Esophagus muscularis mucosa (tissue), 4 donors: Measurements from ENCODE around the gene TOX2.

ENCODE experiments used
- EP300 ChIP-seq: sonication (generic); formaldehyde crosslinking; IDR thresholded peaks from one replicate; pipeline ENCODE4 v1.6.1; 2017; ENCODE audit warnings: antibody characterized with exemption
- POLR2A ChIP-seq: fragments of 450-650 bp; IDR thresholded peaks from one replicate; pipeline ENCODE4 v1.6.1; 2017; ENCODE audit warnings: antibody characterized with exemption, moderate library complexity, mild to moderate bottlenecking, low read depth
- POLR2AphosphoS5 ChIP-seq, 2 donors: sonication (generic); formaldehyde crosslinking; IDR thresholded peaks; one replicate each; pipeline ENCODE4 v1.6.1; 2017; ENCODE audit warnings: antibody characterized with exemption in 2 of 2
- TF ChIP-seq, protein P1 (sequence below), 3 experiments: fragments of 200-600 bp in 2 of 3; fragments of 450-650 bp in 1 of 3; sonication (generic) in 2 of 3; IDR thresholded peaks; one replicate each; pipeline ENCODE4 v1.5.1; 2017 to 2019; ENCODE audit warnings: antibody characterized with exemption in 3 of 3, mild to moderate bottlenecking in 2 of 3, moderate library complexity in 1 of 3

DNA sequence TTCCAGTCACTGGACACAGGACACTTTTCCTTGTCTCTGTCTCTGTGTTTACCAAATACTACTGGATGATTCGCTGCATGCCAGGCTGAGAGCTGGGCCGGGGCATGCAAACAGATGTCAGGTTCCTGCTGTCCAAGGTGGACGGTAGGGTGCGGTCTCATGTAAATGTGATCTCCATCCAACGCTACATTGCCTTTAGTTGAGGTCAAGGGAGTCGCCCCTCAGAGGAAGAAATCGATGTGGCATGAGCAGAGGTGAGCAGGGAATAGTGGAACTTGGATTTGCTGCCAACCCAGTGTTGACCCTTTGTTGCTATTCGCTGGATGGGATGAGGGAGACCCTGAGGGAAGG is 9.8 kb upstream of the TOX2 start:
- TF ChIP-seq, protein P1, sequence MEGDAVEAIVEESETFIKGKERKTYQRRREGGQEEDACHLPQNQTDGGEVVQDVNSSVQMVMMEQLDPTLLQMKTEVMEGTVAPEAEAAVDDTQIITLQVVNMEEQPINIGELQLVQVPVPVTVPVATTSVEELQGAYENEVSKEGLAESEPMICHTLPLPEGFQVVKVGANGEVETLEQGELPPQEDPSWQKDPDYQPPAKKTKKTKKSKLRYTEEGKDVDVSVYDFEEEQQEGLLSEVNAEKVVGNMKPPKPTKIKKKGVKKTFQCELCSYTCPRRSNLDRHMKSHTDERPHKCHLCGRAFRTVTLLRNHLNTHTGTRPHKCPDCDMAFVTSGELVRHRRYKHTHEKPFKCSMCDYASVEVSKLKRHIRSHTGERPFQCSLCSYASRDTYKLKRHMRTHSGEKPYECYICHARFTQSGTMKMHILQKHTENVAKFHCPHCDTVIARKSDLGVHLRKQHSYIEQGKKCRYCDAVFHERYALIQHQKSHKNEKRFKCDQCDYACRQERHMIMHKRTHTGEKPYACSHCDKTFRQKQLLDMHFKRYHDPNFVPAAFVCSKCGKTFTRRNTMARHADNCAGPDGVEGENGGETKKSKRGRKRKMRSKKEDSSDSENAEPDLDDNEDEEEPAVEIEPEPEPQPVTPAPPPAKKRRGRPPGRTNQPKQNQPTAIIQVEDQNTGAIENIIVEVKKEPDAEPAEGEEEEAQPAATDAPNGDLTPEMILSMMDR (IDR thresholded peaks at IDR 0.05): no peak
- no peak for TF ChIP-seq POLR2A
- no peak for TF ChIP-seq POLR2AphosphoS5 (IDR thresholded peaks at IDR 0.05)
- TF ChIP-seq EP300: no peak
